ENCODE results near the gene C1orf105.

C1orf105 gene

GRCh38 chr1:172384656-172385055, 35.8 kb upstream of the C1orf105 start:
- no peak overlapping the region for H3K27ac ChIP-seq (ENCODE audit: low read length)
- peaks cover 30% of the 10 kb centered on the region for H3K4me1 ChIP-seq (ENCODE audit: control insufficient read depth, low read depth, low read length)
- no peaks in the 10 kb centered on the region for H3K36me3 ChIP-seq (ENCODE audit: control insufficient read depth, low read depth, low read length)
- no peaks in the 10 kb centered on the region for H3K9me3 ChIP-seq (ENCODE audit: control insufficient read depth, low read depth, low read length)
- no peak overlapping the region for H3K4me3 ChIP-seq (ENCODE audit: low read length)
- H3K9ac ChIP-seq (ENCODE audit: low read length), result no peak overlapping the region
- no peaks in the 10 kb centered on the region for H3K27me3 ChIP-seq (ENCODE audit: control insufficient read depth, insufficient read depth, low read length)

- no peaks in the 10 kb centered on the region for H3K9me3 ChIP-seq (ENCODE audit: control insufficient read depth, low read depth, low read length)
- no peak overlapping the region for H3K4me3 ChIP-seq (ENCODE audit: low read length)
- H3K9ac ChIP-seq (ENCODE audit: low read length), result no peak overlapping the region
- no peaks in the 10 kb centered on the region for H3K36me3 ChIP-seq (ENCODE audit: control insufficient read depth, low read depth, low read length)
- peaks cover 6% of the 10 kb centered on the region for H3K27me3 ChIP-seq (ENCODE audit: control insufficient read depth, insufficient read depth, low read length)
- no peak overlapping the region for H3K27ac ChIP-seq (ENCODE audit: low read length)
- H3K4me1 ChIP-seq (ENCODE audit: control insufficient read depth, low read depth, low read length), result peaks cover 31% of the 10 kb centered on the region
Observed at GRCh38 chr1:172386046-172386445, 34.4 kb upstream of the C1orf105 start.

GRCh38 chr1:172388490-172388889, 32.0 kb upstream of the C1orf105 start:
- Histone ChIP-seq H3K9me3 (ENCODE audit: control insufficient read depth, low read depth, low read length) (no peaks in the 10 kb centered on the region), H3K4me1 (ENCODE audit: control insufficient read depth, low read depth, low read length) (peaks cover 21% of the 10 kb centered on the region), H3K36me3 (ENCODE audit: control insufficient read depth, low read depth, low read length) (no peaks in the 10 kb centered on the region), H3K27ac (ENCODE audit: low read length) (no peak overlapping the region), H3K4me3 (ENCODE audit: low read length) (no peak overlapping the region), H3K9ac (ENCODE audit: low read length) (no peak overlapping the region), H3K27me3 (ENCODE audit: control insufficient read depth, insufficient read depth, low read length) (peaks cover 6% of the 10 kb centered on the region)

- Histone ChIP-seq H3K9me3 (ENCODE audit: control insufficient read depth, low read depth, low read length) (no peaks in the 10 kb centered on the region), H3K36me3 (ENCODE audit: control insufficient read depth, low read depth, low read length) (no peaks in the 10 kb centered on the region), H3K4me1 (ENCODE audit: control insufficient read depth, low read depth, low read length) (peaks cover 24% of the 10 kb centered on the region), H3K27me3 (ENCODE audit: control insufficient read depth, insufficient read depth, low read length) (peaks cover 6% of the 10 kb centered on the region), H3K9ac (ENCODE audit: low read length) (no peak overlapping the region), H3K4me3 (ENCODE audit: low read length) (no peak overlapping the region), H3K27ac (ENCODE audit: low read length) (no peak overlapping the region)
Observed at GRCh38 chr1:172390301-172390682, 30.2 kb upstream of the C1orf105 start.

DNA sequence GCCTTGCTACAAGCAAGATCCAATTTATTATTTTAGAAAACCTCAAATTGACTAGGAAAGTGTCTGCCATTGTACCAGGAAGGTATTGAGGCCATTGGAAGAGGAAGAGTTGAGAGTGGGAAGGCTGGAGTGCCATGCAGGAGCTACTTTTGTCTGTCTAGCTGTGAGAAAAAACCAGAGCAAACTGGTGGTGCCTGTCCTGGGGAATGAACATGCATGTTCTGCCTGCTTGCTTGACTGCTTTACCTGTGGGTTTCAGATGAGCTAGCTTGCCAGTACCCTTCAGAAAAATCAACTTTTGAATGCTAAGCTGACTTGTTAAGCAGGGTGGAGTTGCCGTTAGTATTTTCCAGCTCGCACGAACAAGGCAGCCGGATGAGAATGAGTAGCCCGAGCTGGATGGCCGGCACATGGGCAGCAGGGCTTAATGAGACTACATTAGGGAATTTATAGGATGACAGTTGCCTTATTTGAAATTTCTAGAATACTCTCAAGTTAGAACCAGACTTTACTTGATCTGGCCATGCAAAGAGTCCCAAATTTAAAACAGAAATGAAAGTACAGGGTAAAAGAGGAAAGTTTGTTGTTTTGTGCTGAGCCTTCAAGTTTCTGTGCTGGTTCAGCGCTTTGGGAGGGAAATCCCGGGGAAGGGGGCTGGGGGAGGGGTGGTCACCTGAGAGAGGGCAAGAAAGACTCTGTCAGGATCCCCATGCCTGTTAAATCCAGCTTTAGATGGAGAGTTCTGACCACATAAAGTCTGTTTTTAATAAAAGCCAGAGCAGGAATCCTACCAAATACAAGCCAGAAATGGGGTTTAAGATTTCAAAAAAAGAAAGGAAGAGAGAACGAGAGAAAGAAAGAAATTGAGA, 29.6 kb upstream of the C1orf105 start:
- Histone ChIP-seq H3K4me1 (ENCODE audit: control insufficient read depth, low read depth, low read length) (peaks cover 30% of the 10 kb centered on the region), H3K36me3 (ENCODE audit: control insufficient read depth, low read depth, low read length) (no peaks in the 10 kb centered on the region), H3K4me3 (ENCODE audit: low read length) (no peak overlapping the region), H3K9ac (ENCODE audit: low read length) (no peak overlapping the region), H3K27me3 (ENCODE audit: control insufficient read depth, insufficient read depth, low read length) (peaks cover 6% of the 10 kb centered on the region), H3K27ac (ENCODE audit: low read length) (no peak overlapping the region), H3K9me3 (ENCODE audit: control insufficient read depth, low read depth, low read length) (no peaks in the 10 kb centered on the region)

- Histone ChIP-seq H3K36me3 (ENCODE audit: control insufficient read depth, low read depth, low read length) (no peaks in the 10 kb centered on the region), H3K9me3 (ENCODE audit: control insufficient read depth, low read depth, low read length) (no peaks in the 10 kb centered on the region), H3K4me3 (ENCODE audit: low read length) (no peak overlapping the region), H3K27me3 (ENCODE audit: control insufficient read depth, insufficient read depth, low read length) (peaks cover 6% of the 10 kb centered on the region), H3K27ac (ENCODE audit: low read length) (no peak overlapping the region), H3K4me1 (ENCODE audit: control insufficient read depth, low read depth, low read length) (peaks cover 31% of the 10 kb centered on the region), H3K9ac (ENCODE audit: low read length) (no peak overlapping the region)
Observed at GRCh38 chr1:172391976-172392375, 28.5 kb upstream of the C1orf105 start.

DNA sequence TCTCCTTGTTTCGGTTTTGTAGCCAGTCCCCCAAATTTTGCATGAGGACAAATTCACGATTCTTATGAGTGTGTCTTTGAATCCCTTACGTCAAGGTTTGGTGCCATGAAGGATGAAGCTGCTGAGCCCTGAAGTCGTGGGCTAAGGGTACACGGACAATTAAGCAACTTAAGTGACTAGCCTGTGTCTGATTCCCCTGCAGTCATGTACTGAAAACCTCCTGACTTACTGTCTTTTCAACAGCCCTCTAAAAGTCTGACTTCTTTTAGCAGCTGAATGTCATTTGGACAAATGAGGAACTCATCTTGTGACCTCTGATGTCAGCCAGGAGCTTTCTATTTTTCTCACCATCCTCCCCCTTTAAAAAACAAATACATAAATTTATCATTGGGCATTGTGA, 27.1 kb upstream of the C1orf105 start:
- no peak overlapping the region for H3K4me3 ChIP-seq (ENCODE audit: low read length)
- H3K27ac ChIP-seq (ENCODE audit: low read length), result no peak overlapping the region
- peaks cover 31% of the 10 kb centered on the region for H3K4me1 ChIP-seq (ENCODE audit: control insufficient read depth, low read depth, low read length)
- H3K9me3 ChIP-seq (ENCODE audit: control insufficient read depth, low read depth, low read length), result no peaks in the 10 kb centered on the region
- peaks cover 6% of the 10 kb centered on the region for H3K27me3 ChIP-seq (ENCODE audit: control insufficient read depth, insufficient read depth, low read length)
- H3K36me3 ChIP-seq (ENCODE audit: control insufficient read depth, low read depth, low read length), result no peaks in the 10 kb centered on the region
- H3K9ac ChIP-seq (ENCODE audit: low read length), result no peak overlapping the region

GRCh38 chr1:172394141-172394751, 26.2 kb upstream of the C1orf105 start:
- Histone ChIP-seq H3K27me3 (ENCODE audit: control insufficient read depth, insufficient read depth, low read length) (peaks cover 6% of the 10 kb centered on the region), H3K4me3 (ENCODE audit: low read length) (no peak overlapping the region), H3K9me3 (ENCODE audit: control insufficient read depth, low read depth, low read length) (no peaks in the 10 kb centered on the region), H3K4me1 (ENCODE audit: control insufficient read depth, low read depth, low read length) (peaks cover 35% of the 10 kb centered on the region), H3K36me3 (ENCODE audit: control insufficient read depth, low read depth, low read length) (no peaks in the 10 kb centered on the region), H3K27ac (ENCODE audit: low read length) (no peak overlapping the region), H3K9ac (ENCODE audit: low read length) (no peak overlapping the region)

GRCh38 chr1:172394811-172395210, 25.7 kb upstream of the C1orf105 start:
- no peak overlapping the region for H3K4me3 ChIP-seq (ENCODE audit: low read length)
- H3K4me1 ChIP-seq (ENCODE audit: control insufficient read depth, low read depth, low read length), result peaks cover 36% of the 10 kb centered on the region
- no peaks in the 10 kb centered on the region for H3K36me3 ChIP-seq (ENCODE audit: control insufficient read depth, low read depth, low read length)
- no peak overlapping the region for H3K27ac ChIP-seq (ENCODE audit: low read length)
- no peak overlapping the region for H3K9ac ChIP-seq (ENCODE audit: low read length)
- H3K9me3 ChIP-seq (ENCODE audit: control insufficient read depth, low read depth, low read length), result no peaks in the 10 kb centered on the region
- H3K27me3 ChIP-seq (ENCODE audit: control insufficient read depth, insufficient read depth, low read length), result peaks cover 6% of the 10 kb centered on the region

DNA sequence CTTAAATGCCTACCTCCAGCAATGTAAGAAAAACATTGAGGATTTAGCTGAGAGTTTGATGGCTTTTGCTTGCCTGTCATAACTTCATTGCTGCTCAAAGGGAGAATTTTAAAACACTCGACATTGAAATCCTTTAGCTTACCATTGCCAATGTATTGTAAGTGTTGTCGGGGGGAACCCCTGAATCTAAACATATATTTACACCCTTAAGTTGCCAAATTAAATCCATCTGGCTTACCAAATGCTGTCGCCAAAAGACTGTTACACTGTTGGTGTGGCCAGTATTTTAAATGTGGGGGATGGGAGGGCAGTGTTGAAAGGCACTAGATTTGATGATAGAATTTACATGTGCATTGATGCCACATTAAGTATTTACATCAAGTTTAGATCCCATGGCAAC, 24.9 kb upstream of the C1orf105 start:
- Histone ChIP-seq H3K9ac (ENCODE audit: low read length) (no peak overlapping the region), H3K9me3 (ENCODE audit: control insufficient read depth, low read depth, low read length) (no peaks in the 10 kb centered on the region), H3K4me1 (ENCODE audit: control insufficient read depth, low read depth, low read length) (peaks cover 34% of the 10 kb centered on the region)

GRCh38 chr1:172397221-172397620, 23.3 kb upstream of the C1orf105 start:
- no peaks in the 10 kb centered on the region for H3K36me3 ChIP-seq (ENCODE audit: control insufficient read depth, low read depth, low read length)
- H3K4me1 ChIP-seq (ENCODE audit: control insufficient read depth, low read depth, low read length), result peaks cover 24% of the 10 kb centered on the region
- H3K9ac ChIP-seq (ENCODE audit: low read length), result no peak overlapping the region
- H3K4me3 ChIP-seq (ENCODE audit: low read length), result no peak overlapping the region
- no peaks in the 10 kb centered on the region for H3K27me3 ChIP-seq (ENCODE audit: control insufficient read depth, insufficient read depth, low read length)
- no peak overlapping the region for H3K27ac ChIP-seq (ENCODE audit: low read length)
- H3K9me3 ChIP-seq (ENCODE audit: control insufficient read depth, low read depth, low read length), result no peaks in the 10 kb centered on the region

More for the DNA sequence above, 24.9 kb upstream of the C1orf105 start:
- Histone ChIP-seq H3K27me3 (ENCODE audit: control insufficient read depth, insufficient read depth, low read length) (peaks cover 4% of the 10 kb centered on the region), H3K36me3 (ENCODE audit: control insufficient read depth, low read depth, low read length) (no peaks in the 10 kb centered on the region), H3K4me3 (ENCODE audit: low read length) (no peak overlapping the region), H3K27ac (ENCODE audit: low read length) (no peak overlapping the region)

DNA sequence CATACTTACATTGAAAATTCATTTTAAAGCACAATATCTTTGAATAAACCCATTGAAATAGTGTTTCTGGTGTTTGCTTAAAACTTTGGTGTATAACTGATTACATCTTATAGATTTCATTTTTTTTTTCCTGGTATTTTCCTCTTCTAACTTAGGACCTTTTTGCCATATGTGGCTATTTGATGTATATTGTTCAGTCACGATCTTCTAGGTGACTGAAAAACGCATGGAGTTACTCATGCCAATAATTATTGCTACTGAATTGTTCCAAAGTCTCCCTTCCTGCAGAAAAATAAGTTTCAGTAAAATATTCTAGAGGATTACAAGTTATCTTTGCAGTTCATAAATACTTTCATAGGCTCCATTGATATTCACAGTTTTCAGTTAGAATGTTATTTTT, 22.9 kb upstream of the C1orf105 start:
- H3K27ac ChIP-seq (ENCODE audit: low read length), result no peak overlapping the region
- no peak overlapping the region for H3K4me3 ChIP-seq (ENCODE audit: low read length)
- H3K9me3 ChIP-seq (ENCODE audit: control insufficient read depth, low read depth, low read length), result no peaks in the 10 kb centered on the region
- no peak overlapping the region for H3K9ac ChIP-seq (ENCODE audit: low read length)
- H3K27me3 ChIP-seq (ENCODE audit: control insufficient read depth, insufficient read depth, low read length), result no peaks in the 10 kb centered on the region
- no peaks in the 10 kb centered on the region for H3K36me3 ChIP-seq (ENCODE audit: control insufficient read depth, low read depth, low read length)
- peaks cover 24% of the 10 kb centered on the region for H3K4me1 ChIP-seq (ENCODE audit: control insufficient read depth, low read depth, low read length)

Measured in iPS-18a (cell line).